HG03457 (cell line): ENCODE data around the gene NR4A3.

Source experiments
- ATAC-seq: cut with Tn5 transposase; IDR thresholded peaks from one replicate; pipeline ENCODE4 v1.9.1; 2021; ENCODE audit warnings: moderate number of reproducible peaks; ENCODE audit not compliant: unreplicated experiment

The NR4A3 gene

GRCh38 chr9:99873531-99873930 is 51.8 kb downstream of the NR4A3 start:
- no peak for ATAC-seq

- ATAC-seq, result no peak
These were observed 52.4 kb downstream of the NR4A3 start for GRCh38 chr9:99873943-99874584.

DNA sequence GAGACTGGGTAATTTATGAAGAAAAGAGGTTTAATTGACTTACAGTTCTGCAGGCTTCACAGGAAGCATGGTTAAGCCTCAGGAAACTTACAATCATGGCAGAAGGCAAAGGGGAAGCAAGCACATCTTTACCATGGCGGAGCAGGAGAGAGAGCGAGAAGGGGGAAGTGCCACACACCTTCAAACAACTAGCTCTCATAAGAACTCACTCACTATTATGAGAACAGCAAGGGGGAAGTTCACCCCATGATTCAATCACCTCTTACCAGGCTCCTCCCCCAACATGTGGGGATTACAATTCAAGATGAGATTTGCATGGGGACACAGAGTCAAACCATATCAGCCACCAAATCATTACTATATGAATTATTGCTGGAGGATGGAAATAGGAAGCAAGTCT is 54.5 kb downstream of the NR4A3 start:
- no peak for ATAC-seq

DNA sequence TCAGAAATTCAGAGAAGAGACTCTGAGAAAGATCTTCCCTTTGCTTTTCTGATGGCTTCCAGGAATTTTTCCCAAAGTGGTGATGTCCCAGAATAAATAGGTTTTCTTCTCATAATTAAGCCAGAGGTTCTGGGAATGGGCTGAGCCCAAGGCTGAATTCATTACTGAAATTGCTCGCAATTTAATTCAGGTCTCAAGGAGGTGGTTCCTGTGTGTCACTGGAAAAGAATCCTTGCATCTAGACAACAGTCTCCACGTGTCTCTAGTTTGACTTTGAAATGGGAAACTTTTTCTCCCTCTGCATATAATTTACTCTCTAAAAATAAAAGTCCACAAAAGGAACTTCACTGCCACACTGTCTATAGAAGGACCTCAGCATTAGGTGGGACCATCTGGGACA is 57.0 kb downstream of the NR4A3 start:
- ATAC-seq, result no peak

DNA sequence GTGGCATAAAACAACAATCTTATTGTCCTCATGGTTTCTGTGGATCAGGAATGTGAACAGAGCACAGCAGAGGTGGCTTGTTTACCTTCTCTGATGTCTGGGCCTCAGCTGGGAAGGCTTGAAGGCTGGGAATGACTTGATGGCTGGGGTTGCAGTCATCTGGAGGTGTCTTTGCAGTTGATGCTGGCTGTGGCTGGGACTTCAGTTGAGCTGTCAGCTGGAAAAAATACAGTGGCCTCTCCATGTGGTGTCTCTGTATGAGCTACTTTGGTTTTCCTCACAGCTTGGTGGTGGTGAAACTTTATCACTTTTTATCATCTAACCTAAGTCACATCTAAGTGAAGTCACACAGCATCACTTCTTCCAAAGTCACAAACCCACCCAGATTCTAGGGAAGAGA is 60.1 kb downstream of the NR4A3 start:
- no peak for ATAC-seq

- no peak for ATAC-seq
These were observed 64.1 kb downstream of the NR4A3 start for GRCh38 chr9:99885747-99886146.

- ATAC-seq, result no peak
These were observed 67.4 kb downstream of the NR4A3 start for GRCh38 chr9:99889120-99889519.

GRCh38 chr9:99894826-99895225 is 73.1 kb downstream of the NR4A3 start:
- ATAC-seq, result no peak

- no peak for ATAC-seq
These were observed 73.8 kb downstream of the NR4A3 start for GRCh38 chr9:99895510-99895909.

DNA sequence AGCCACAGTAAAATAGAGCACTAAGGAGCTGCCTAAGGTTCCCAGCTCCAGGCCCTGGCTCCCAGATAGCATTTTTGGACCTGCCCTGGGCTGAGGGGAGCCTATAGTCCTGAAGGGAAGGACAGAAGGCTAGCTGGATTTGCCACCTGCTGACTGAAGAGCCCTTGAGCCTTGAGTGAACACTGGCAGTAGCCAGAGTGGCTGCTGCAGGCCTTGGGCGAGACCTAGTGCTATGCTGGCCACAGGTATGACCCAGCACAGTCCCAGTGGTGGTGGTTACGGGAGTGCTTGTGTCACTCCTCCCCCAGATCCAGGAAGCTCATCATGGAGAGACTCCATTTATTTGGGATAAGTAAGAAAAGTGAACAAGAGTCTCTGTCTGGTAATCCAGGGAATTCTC is 74.4 kb downstream of the NR4A3 start:
- ATAC-seq, result no peak

DNA sequence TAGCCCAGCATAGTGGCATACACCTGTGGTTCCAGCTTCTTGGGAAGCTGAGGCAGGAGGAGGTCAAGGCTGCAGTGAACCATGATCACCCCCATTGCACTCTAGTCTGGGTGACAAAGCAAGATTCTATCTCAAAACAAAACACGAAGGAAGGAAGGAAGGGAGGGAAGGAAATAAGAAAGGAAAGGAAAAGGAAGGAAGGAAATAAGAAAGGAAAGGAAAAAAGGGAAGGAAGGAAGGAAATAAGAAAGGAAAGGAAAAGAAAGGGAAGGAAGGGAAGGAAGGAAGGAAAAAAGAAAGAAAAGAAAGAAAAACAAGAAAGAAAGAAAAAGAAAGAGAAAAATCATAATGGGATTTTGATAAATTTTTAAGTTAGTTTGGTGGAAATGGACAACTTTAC is 81.7 kb downstream of the NR4A3 start:
- no peak for ATAC-seq

GRCh38 chr9:99905833-99906402 is 84.2 kb downstream of the NR4A3 start:
- no peak for ATAC-seq

- peak; percentile 69 for ATAC-seq
These were observed 84.9 kb downstream of the NR4A3 start, which contains the start of gene STX17 for GRCh38 chr9:99906403-99907207. Gene STX17, plus strand, starts transcription at chr9:99906654. Its CDS starts 8,586 bp downstream, at chr9:99915240.

DNA sequence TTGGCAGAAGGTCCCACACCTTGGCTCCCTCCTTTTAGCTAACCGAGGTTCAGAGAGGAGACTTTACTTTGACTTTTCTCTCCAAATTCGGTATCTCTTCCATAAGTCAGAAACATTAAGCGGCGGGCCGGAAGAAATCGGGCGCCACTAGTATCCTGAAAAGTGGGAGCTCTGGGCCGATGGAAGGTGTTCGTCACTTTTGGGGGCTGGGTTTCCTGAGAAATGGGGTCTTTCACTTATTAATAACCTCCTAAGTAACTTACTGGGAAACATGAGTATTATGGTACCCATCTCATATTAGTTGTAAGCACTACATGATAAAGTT is 85.5 kb downstream of the NR4A3 start:
- no peak for ATAC-seq

GRCh38 chr9:99911600-99911999 is 89.9 kb downstream of the NR4A3 start:
- ATAC-seq, result no peak
